ENCODE measurements around the gene RNASE7.

RNASE7 gene

DNA sequence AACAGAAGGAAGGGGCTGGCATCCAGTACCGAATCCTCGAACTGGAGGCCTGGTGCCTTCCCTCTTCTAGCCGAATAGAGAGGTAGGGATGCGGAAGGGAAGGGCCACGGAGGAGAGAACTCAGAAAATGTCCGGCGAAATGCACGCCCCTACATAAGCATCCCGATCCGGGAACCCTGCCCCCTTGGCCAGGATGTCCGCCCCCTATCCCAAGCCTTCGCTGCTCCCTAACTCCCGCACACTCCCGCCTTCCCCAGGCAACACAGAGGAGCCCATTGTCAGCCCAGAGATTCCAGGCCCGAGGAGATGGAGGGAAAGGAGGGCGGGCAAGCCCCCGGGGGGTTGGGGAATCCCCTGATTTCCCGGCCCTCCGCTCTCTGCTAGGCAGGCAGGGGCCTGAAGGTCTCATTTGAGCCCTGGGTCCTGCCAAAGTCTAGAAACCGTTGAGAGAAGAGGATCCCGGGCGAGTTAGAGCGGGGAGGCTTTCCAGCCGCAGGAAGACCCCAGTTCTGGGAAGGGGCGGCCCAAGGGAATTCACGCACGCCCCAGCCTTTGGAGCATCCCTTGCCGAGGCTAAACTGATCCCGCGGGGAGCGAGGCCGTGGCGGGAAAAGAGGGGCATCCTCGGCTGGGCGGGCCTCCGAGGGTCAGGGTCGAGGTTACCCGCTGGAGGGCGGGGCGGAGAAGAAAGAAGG, 27.4 kb downstream of the RNASE7 start:
- no peak for DNase-seq

DNA sequence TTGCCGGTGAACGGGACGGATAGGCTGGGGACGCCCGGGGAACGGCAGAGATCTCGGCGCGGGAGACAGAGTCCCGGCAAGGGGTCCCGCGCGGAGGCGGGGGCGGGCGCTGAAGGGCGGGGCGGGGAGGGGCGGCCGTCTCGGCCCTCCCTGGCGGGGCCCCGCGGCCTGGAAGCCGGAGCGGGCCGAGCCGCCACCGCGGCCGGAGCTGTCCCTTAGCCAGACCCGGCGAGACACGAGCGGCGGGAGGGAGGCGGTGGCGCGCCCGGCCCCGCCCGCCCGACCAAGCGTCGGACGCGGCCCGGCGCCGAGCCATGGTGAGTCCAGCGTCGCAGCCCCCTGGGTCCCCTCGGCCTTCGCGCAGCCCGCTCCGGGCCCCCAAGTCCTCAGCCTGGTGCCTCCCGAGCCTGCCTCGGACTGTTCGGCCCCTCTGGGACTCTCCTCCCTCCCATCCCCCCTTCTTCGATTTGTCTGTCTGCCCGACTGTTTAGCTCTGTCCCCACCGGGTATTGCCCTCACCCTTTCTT, 28.0 kb downstream of the RNASE7 start, which contains the start of gene ARHGEF40:
ARHGEF40 (plus strand) TSS at position 222 of the 527 bp plus-strand sequence; CDS start at position 315, 93 bp downstream.
- DNase-seq, result no peak

DNA sequence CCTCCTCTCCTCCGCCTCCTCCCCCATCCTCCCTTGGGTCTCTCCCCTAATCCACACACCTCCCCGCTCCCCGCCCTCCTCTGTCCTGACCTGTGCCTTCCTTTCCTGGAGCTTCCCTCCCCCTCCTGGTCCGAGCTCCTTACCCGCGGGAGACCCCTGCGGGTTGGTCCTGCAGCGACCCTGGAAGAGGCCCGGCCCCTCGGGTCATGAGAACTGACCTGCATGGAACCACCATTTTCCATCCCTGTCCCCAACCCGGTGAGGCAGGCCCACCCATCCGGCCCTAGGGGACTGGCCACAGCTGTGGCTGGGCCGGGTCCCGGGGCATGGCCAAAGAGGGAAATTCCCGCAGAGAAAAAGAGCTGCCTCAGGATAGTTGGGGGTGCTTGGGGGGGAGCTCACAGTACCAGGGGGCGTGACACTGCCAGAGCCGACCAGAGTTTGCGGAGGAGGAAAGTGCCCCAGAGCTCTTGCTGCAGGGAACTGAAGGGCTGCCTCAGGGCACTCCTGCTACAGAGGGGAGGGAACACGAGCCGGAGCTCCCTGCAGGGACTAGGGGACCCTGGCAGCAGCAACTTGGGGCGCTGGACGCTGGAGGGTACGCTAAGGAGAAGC, 28.6 kb downstream of the RNASE7 start:
- DNase-seq, result no peak

DNA sequence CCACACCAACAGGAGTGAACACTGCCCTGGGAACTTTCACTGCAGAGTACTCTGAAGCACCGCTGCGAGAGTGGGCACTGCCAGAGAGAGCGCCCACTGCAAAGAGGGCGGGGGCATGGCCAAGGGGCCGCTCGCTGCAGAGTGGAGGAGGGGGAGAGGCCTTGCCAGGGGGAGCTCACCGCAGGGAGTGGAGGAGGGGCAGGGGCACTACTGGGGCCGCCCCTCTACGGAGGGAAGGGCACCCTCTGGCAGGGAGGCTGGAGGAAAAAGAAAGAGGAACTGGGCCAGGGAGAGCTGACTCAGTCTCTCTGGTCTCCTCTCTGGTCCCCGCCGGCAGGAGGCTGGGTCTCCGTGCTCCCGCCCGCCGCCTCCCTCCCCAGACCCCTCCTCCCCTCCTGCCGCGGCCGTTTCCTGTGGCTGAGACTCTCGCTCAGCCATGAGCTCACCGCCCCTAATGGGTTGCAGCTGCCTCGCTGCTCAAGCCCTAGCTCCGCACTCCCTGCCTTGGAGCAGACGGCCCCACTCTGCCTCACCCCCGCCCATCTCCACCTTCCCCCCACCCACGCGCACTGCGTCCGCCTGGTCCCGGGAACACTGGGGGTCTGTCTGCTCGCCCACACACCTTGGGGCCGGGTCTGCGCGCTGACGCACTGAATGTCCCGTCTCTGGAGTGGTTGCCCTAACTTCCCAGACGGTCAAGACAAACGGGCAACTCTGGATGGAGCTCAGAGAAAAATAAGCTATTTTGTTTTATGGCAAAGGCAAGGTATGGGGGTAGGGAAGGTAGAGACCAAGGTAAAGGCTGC, 29.3 kb downstream of the RNASE7 start:
- DNase-seq, result peak; percentile 52

DNA sequence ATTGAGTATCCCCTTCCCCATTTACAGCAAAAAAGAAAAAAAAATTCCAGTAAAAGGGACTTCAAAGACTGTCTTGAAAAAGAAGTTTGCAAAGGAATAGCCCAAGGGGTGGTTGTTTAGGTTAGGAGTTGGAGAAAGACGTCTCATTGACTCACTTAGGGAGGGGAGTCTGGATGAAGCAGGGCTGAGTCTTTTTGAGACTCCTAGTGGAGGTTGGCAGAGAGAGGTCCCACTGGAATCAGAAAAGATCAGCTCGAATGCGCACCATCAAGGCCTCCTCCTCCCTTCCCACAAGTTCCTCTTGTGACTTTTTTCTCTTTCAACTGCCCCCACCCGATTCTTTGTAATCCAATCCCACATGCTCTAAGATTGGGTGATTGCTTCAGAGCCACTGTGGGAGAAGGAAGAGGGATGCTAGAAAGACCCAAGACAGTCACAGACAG, 29.9 kb downstream of the RNASE7 start:
- DNase-seq, result no peak

DNA sequence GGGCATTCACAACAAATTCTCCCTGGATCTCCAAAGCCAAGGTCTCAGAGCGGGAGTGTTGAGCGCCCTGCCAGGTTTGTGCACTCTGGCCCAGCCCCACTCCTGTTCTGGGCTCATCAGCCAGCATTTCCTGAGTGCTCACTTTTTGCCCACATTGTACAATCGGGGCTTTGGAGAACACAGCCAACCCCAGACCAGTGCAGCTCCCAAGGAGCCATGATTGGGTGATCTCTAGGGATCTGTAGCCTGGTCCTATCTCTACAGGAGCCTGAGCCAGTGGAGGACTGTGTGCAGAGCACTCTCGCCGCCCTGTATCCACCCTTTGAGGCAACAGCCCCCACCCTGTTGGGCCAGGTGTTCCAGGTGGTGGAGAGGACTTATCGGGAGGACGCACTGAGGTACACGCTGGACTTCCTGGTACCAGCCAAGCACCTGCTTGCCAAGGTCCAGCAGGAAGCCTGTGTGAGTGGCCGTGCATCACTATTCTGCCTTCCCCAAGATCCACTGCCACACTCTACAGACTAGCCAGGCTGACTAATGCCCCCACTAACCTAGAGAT, 30.7 kb downstream of the RNASE7 start:
- DNase-seq, result no peak

DNA sequence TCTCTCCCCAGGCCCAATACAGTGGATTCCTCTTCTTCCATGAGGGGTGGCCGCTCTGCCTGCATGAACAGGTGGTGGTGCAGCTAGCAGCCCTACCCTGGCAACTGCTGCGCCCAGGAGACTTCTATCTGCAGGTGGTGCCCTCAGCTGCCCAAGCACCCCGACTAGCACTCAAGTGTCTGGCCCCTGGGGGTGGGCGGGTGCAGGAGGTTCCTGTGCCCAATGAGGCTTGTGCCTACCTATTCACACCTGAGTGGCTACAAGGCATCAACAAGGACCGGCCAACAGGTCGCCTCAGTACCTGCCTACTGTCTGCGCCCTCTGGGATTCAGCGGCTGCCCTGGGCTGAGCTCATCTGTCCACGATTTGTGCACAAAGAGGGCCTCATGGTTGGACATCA, 31.8 kb downstream of the RNASE7 start:
- no peak for DNase-seq

DNA sequence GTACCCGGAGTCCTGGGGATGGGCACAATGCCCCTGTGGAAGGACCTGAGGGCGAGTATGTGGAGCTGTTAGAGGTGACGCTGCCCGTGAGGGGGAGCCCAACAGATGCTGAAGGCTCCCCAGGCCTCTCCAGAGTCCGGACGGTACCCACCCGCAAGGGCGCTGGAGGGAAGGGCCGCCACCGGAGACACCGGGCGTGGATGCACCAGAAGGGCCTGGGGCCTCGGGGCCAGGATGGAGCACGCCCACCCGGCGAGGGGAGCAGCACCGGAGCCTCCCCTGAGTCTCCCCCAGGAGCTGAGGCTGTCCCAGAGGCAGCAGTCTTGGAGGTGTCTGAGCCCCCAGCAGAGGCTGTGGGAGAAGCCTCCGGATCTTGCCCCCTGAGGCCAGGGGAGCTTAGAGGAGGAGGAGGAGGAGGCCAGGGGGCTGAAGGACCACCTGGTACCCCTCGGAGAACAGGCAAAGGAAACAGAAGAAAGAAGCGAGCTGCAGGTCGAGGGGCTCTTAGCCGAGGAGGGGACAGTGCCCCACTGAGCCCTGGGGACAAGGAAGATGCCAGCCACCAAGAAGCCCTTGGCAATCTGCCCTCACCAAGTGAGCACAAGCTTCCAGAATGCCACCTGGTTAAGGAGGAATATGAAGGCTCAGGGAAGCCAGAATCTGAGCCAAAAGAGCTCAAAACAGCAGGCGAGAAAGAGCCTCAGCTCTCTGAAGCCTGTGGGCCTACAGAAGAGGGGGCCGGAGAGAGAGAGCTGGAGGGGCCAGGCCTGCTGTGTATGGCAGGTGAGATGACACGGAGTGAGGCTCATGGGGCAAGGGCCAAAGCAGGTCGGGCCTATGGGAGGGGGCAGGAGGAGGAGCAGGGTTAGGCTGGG, 32.5 kb downstream of the RNASE7 start:
- DNase-seq, result no peak

DNA sequence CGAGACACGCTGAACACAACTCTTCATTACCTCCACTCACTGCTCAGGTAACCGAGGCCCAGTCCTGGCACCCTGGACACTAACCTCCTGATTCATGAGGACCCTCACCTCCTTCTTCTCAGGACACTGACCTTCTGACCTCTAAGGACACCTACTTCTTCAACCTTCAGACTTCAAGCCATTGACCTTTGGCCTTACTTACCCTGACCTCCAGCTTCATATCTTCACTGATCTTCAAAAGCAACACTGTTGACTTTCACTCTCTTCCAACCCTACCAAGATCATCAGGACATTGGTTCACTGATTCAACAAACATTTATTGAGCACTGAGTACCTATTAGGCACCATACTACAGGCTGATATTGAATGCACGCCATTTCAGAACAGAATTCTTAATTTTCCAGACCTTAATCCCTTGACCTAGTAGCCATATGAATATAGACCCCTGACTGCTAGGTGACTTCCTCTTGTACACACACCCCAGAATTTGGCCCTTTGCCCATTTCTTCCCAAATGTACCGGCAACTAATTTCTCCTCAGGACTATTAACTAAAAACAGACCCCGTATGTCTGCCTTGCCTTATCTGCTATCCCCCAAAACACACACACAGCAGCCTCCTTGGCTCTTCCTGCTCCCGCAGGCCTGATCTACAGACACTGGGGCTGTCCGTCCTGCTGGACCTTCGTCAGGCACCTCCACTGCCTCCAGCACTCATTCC, 33.7 kb downstream of the RNASE7 start:
- DNase-seq, result no peak

DNA sequence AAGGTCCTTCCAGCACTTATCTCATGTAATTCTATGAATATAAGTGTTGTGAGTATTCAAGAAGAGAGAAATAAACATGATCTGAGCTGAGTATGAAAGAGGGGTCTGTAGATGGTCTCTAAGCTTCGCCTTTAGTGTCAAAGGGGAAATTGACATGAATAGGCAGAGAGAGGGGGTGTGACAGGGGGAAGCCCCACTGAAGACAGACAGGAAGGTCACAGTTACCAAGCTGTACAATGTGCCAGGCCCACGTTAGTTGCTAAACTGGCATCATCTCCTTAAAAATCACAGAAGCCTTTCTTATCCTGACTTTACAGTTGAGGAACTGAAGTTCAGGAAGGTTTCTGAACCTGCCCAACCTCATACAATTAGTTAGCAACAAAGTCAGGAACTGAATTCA, 35.5 kb downstream of the RNASE7 start:
- no peak for DNase-seq

DNA sequence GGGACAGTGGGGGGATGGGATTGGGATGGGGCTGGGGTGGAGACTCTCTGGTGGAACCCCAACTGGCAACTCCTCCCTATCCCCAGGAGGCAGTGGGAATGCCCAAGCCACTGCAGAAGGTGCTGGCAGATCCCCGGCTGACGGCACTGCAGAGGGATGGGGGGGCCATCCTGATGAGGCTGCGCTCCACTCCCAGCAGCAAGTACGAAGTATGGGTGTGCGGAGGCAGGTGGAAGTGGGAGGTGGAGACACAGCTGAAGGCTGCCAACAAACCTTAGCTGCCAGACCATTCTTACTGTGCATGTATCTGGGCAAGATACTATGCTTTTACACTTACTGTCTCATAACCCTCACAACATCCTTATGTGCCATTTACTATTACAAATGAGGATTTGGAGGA, 36.1 kb downstream of the RNASE7 start:
- no peak for DNase-seq

DNA sequence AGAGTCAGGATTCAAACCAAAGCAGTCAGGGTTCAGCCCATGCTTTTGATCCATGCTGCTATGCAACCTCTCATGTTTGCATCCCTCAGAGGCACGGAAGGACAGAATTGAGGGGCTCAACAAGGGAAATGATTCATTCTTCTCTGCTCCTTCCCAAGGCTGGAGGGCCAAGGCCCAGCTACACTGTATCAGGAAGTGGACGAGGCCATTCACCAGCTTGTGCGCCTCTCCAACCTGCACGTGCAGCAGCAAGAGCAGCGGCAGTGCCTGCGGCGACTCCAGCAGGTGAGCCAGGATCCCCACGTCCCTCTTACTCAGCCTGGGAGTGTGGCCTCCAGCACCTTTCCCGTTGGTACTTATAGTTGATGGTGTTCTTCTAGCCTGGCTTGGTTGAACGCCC, 36.6 kb downstream of the RNASE7 start:
- DNase-seq, result no peak

DNA sequence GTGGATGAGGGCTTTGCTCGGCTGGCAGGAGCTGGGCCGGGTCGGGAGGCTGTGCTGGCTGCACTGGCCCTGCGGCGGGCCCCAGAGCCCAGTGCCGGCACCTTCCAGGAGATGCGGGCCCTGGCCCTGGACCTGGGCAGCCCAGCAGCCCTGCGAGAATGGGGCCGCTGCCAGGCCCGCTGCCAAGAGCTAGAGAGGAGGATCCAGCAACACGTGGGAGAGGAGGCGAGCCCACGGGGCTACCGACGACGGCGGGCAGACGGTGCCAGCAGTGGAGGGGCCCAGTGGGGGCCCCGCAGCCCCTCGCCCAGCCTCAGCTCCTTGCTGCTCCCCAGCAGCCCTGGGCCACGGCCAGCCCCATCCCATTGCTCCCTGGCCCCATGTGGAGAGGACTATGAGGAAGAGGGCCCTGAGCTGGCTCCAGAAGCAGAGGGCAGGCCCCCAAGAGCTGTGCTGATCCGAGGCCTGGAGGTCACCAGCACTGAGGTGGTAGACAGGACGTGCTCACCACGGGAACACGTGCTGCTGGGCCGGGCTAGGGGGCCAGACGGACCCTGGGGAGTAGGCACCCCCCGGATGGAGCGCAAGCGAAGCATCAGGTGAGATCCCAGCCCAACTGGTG, 39.5 kb downstream of the RNASE7 start:
- DNase-seq, result no peak

DNA sequence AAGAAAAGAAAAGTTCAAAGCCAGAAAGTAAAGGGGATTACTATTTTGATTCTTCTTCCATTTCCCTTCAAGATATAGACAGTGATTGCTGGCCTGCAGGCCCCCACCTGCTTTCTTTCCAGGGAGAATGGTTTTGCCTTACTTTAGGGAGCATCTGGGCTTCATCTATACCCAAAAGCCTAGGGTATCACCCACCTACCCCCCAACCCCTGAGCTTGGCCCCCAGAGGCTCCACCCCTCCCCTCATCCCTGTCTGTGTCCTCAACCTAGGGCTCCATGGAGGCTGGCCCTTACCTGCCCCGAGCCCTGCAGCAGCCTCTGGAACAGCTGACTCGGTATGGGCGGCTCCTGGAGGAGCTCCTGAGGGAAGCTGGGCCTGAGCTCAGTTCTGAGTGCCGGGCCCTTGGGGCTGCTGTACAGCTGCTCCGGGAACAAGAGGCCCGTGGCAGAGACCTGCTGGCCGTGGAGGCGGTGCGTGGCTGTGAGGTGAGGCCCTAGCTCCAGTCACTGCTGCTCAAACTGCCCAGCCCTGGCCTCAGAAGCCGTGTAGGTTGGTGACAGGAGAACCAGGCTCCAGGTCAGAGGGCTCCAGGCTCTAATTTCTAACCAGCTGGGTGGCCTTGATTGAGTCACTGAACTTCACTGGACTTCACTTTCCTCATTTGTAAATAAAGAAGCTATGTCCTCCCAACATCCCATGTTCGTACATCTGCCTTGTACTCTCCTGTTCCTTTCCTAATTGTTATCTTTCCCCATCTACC, 41.6 kb downstream of the RNASE7 start:
- no peak for DNase-seq

DNA sequence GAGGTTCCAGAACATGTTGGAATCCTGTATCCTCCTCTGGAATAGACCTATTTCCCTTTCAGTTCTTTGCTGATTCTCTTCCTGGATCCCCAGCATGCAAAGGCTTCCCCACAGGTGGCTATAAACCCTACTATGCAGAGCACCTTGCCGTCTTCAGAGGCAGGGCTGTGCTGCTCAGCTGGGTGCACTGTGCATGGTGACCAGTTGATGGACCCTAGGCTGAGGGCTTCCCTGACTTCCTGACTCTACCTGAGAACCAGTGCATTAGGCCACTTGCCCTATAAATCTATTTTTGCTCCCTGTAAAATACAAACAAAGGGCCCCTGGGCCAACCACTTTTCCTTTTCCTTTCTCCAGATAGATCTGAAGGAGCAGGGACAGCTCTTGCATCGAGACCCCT, 42.2 kb downstream of the RNASE7 start:
- DNase-seq, result no peak

DNA sequence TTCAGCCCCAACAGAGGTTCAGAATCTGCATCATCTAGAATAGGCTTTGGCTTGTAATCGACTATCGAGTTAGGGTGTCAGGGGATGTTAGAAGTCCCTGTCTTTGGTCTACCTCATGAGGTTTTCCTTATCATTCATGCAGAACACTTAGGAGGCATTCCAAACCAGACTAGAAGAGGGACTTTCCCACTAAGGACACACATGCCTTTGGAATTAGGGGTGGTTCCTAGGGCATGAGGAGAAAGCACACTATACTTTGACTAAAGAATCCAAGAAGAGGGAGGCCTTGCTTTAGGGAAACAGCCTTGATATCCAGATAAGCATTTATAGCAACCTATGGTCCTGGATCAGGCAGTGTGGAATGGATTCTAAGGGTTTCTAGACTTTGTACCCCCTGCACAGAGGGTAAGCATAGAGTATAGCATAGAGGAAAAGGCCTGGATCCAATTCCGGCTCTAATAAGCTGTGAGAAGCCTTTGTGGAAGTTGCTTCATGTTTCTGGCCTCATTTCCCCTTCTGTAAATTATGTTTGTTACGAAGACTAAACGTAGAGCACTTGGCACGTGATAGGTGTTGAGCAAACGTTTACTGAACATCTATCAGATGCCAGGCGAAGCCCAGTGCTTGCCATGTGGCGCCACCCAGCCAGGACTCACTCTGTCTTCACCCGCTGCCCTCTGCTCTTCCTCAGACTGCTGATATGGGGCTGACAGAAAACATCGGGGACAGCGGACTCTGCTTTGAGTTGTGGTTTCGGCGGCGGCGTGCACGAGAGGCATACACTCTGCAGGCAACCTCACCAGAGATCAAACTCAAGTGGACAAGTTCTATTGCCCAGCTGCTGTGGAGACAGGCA, 43.1 kb downstream of the RNASE7 start:
- no peak for DNase-seq

DNA sequence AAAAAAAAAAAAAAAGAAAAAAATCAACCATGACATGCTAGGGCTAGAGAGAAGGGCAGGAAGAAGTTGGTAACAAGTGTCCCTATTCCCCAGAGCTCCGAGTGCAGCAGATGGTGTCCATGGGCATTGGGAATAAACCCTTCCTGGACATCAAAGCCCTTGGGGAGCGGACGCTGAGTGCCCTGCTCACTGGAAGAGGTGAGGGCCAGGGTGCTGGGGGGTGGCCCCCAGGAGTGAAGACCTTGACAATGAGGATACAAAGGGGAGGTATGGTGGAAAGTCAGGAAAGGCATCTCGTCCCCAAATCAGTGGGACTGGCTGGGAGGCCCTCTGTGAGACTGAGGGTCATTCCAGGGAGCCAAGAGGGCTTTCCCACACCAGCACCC, 44.7 kb downstream of the RNASE7 start:
- DNase-seq, result no peak

DNA sequence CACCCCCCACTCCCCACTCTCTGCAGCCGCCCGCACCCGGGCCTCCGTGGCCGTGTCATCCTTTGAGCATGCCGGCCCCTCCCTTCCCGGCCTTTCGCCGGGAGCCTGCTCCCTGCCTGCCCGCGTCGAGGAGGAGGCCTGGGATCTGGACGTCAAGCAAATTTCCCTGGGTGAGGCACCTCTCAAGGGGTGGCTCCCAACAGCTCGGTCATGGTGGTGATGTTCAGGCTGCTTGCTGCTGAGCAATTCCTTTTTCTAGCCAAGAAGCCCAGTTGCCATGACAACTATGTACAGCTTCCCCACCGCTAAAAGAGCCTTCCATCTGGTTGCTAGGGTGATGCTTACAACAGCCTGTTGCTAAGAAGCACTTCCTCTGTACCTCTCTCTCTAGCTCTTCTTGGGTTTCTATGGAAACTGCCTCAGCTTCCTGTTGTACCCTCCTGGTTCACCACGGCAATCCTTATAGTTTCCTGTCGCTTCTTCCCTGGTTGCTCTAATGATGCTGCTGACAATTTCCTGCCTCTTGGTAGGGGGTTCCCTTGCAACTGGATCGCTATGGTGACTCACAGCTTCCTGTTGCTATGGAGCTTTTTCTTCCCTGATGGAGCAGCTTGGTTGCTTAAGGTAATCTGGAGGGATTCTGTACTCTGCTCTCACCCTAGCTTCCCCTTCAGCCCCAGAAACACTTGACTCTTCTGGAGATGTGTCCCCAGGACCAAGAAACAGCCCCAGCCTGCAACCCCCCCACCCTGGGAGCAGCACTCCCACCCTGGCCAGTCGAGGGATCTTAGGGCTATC, 45.3 kb downstream of the RNASE7 start:
- DNase-seq, result peak; percentile 74

DNA sequence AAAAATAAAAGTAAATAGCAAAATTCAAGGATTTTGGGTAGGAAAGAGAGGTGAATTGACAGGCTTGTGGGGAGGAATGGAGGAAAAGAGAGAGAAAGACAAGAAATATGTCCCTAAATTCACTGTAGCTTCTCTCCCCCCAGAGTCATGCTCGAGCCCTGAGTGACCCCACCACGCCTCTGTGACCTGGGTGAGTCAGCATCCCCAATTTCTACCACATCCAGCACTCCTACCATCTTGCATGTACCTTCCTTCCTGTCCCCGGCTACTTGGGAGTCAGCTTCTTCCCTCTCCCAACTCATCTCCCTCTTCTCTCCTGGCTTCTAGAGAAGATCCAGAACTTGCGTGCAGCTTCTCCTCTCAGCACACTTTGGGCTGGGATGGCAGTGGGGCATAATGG, 46.5 kb downstream of the RNASE7 start:
- DNase-seq, result no peak
